BJ (cell line): ENCODE results near the gene CFI. TPM values are rescaled to one million over a fixed set of nuclear protein-coding genes. Genes with fewer than 3 reads are reported as not detected.

Source experiments
- CTCF ChIA-PET: fragments of 350-600 bp; formaldehyde crosslinking; extraction: SDS; loops from one replicate; lab custom pipeline; 2021; ENCODE audit warnings: antibody characterized with exemption, inconsistent platforms; lab: Yijun Ruan, JAX
- POLR2A ChIA-PET: fragments of 300-600 bp; sonication (Branson Sonifier 250); formaldehyde crosslinking; extraction: SDS; loops from one replicate; lab custom pipeline; 2021; ENCODE audit warnings: antibody characterized with exemption; lab: Charles Lee
- DNase-seq: peaks from one replicate; pipeline ENCODE4 v3.0.0-alpha.2; 2011; ENCODE audit warnings: low read depth
- H3K27me3 ChIP-seq: 2 replicates; pipeline ENCODE4 v1.6.0; 2011; ENCODE audit warnings: low read length; ENCODE audit not compliant: control insufficient read depth, insufficient read depth
- H3K36me3 ChIP-seq: 2 replicates; pipeline ENCODE4 v1.5.1; 2011; ENCODE audit warnings: low read length; ENCODE audit not compliant: control insufficient read depth, insufficient read depth
- H3K4me3 ChIP-seq: 2 replicates; pipeline ENCODE4 v1.5.1; 2011; ENCODE audit warnings: low read depth, mild to moderate bottlenecking, control low read depth, low read length
- CTCF ChIP-seq: IDR thresholded peaks from 2 replicates; pipeline ENCODE4 v1.5.1; 2011; ENCODE audit warnings: low read depth, mild to moderate bottlenecking, control low read depth, inconsistent platforms, low read length, moderate library complexity; ENCODE audit not compliant: insufficient read depth
- polyA plus RNA-seq: library from polyadenylated mRNA; depleted of rRNA; stranded (reverse); fragments of >200 nt; gene quantifications from 2 replicates; pipeline ENCODE4 v1.2.3, GENCODE V29; 2011

CFI gene
- polyA plus RNA-seq, 1 experiment: 1.3 TPM

- CTCF ChIA-PET: no interaction called here
- no peak for DNase-seq
- no peak for TF ChIP-seq CTCF
- POLR2A ChIA-PET: no interaction called here
- Histone ChIP-seq H3K27me3 (no peaks in the 10 kb centered on the region), H3K36me3 (no peaks in the 10 kb centered on the region), H3K4me3 (no peak overlapping the region)
Measured at GRCh38 chr4:109719604-109720003, 82.2 kb downstream of the CFI start.

GRCh38 chr4:109718759-109719158 is 83.0 kb downstream of the CFI start:
- H3K36me3 ChIP-seq: no peaks in the 10 kb centered on the region
- H3K4me3 ChIP-seq: no peak overlapping the region
- TF ChIP-seq CTCF: no peak
- CTCF ChIA-PET: no interaction called here
- DNase-seq: no peak
- no peaks in the 10 kb centered on the region for H3K27me3 ChIP-seq
- POLR2A ChIA-PET: no interaction called here

GRCh38 chr4:109713500-109713899 is 88.3 kb downstream of the CFI start:
- H3K36me3 ChIP-seq: peaks cover 1% of the 10 kb centered on the region; the same call in 1 of the 2 replicates
- POLR2A ChIA-PET: no interaction called here
- no peak for DNase-seq
- H3K4me3 ChIP-seq: no peak overlapping the region
- no peak for TF ChIP-seq CTCF
- H3K27me3 ChIP-seq: no peaks in the 10 kb centered on the region
- CTCF ChIA-PET: interaction anchor here (1.0 to 1.2 kb wide), 2 partner anchors 9 to 10 kb away, joined by 3 read pairs; partner anchors contain the start of gene CASP6

GRCh38 chr4:109708990-109709389 is 92.8 kb downstream of the CFI start:
- no peaks in the 10 kb centered on the region for H3K27me3 ChIP-seq
- peaks cover 1% of the 10 kb centered on the region; the same call in 1 of the 2 replicates for H3K36me3 ChIP-seq
- POLR2A ChIA-PET: no interaction called here
- no peak overlapping the region for H3K4me3 ChIP-seq
- DNase-seq: no peak
- no peak for TF ChIP-seq CTCF
- CTCF ChIA-PET: interaction anchor here (0.6 kb wide), 1 partner anchor 14 kb away, joined by 3 read pairs; no protein-coding TSS in a partner anchor

- ChIA-PET POLR2A (no interaction called here), CTCF (interaction anchor here (1.6 kb wide), 1 partner anchor 275 kb away, joined by 4 read pairs; the partner anchor contains the start of gene SEC24B)
Measured at GRCh38 chr4:109708435-109708834, 93.4 kb downstream of the CFI start.

More at GRCh38 chr4:109708435-109708834, 93.4 kb downstream of the CFI start:
- Histone ChIP-seq H3K36me3 (peaks cover 1% of the 10 kb centered on the region; the same call in 1 of the 2 replicates), H3K4me3 (no peak overlapping the region), H3K27me3 (no peaks in the 10 kb centered on the region)
- no peak for DNase-seq
- no peak for TF ChIP-seq CTCF
